H1 (cell line): ENCODE results near the gene KIR3DL3. TPM values are rescaled to one million over a fixed set of nuclear protein-coding genes. Genes with fewer than 3 reads are reported as not detected.
"Not testable (repeated sequence)": the region's sequence is repeated elsewhere in the genome, so short reads cannot be mapped to it uniquely, and the experiment has no call there.

Source experiments
- CTCF ChIA-PET: fragments of 300-600 bp; sonication (Branson Sonifier 250); formaldehyde crosslinking; loops from one replicate; lab custom pipeline; 2021; ENCODE audit not compliant: partially characterized antibody; lab: Charles Lee
- POLR2A ChIA-PET: fragments of 300-600 bp; sonication (Branson Sonifier 250); formaldehyde crosslinking; loops from one replicate; lab custom pipeline; 2021; ENCODE audit warnings: inconsistent platforms; ENCODE audit not compliant: partially characterized antibody; lab: Charles Lee
- DNase-seq, 2 experiments: peaks; one replicate each; pipeline versions ENCODE4 v3.0.0 to v3.0.0-alpha.2; 2010 to 2022; ENCODE audit warnings: low spot score in 2 of 2, low read depth in 1 of 2, mixed read lengths in 1 of 2
- FAIRE-seq: peaks from 2 replicates; lab custom pipeline; 2011; peaks lifted over from hg19 to GRCh38; lab: Jason Lieb, UNC
- H2AFZ ChIP-seq: 2 replicates; pipeline ENCODE4 v1.8.1; 2012; ENCODE audit warnings: low read length, inconsistent platforms
- H2AK5ac ChIP-seq: 2 replicates; pipeline ENCODE4 v1.6.1; 2013; ENCODE audit warnings: low read depth, low read length
- H2BK120ac ChIP-seq: replicated peaks from 2 replicates; pipeline ENCODE3; 2013; ENCODE audit warnings: low read depth, low read length, inconsistent platforms
- H2BK12ac ChIP-seq: 2 replicates; pipeline ENCODE4 v1.6.1; 2013; ENCODE audit warnings: low read depth, low read length
- H2BK15ac ChIP-seq: 2 replicates; pipeline ENCODE4 v1.6.1; 2013; ENCODE audit warnings: low read length
- H2BK20ac ChIP-seq: 2 replicates; pipeline ENCODE4 v1.6.1; 2013; ENCODE audit warnings: low read length
- H2BK5ac ChIP-seq: 2 replicates; pipeline ENCODE4 v1.6.1; 2013; ENCODE audit warnings: low read depth, low read length
- H3K14ac ChIP-seq: 2 replicates; pipeline ENCODE4 v1.6.1; 2013; ENCODE audit warnings: inconsistent platforms; ENCODE audit not compliant: insufficient read length
- H3K18ac ChIP-seq: 2 replicates; pipeline ENCODE4 v1.6.1; 2013; ENCODE audit warnings: low read length; ENCODE audit errors: extremely low read depth
- H3K23ac ChIP-seq: 2 replicates; pipeline ENCODE4 v1.6.1; 2013; ENCODE audit warnings: inconsistent platforms; ENCODE audit not compliant: insufficient read length
- H3K23me2 ChIP-seq: 2 replicates; pipeline ENCODE4 v1.6.1; 2013; ENCODE audit warnings: low read depth, low read length
- H3K27ac ChIP-seq: 2 replicates; pipeline ENCODE4 v1.6.1; 2011; ENCODE audit warnings: low read depth, low read length, inconsistent platforms
- H3K27me3 ChIP-seq, 4 experiments: replicated peaks in 1 of 4; 1 replicate in 1 of 4; 2 replicates in 3 of 4; pipeline versions ENCODE4 v1.6.1 to v1.8.1; 2011 to 2013; ENCODE audit warnings: low read length in 3 of 4, mild to moderate bottlenecking in 3 of 4, inconsistent platforms in 2 of 4, mixed read lengths in 2 of 4, moderate library complexity in 1 of 4; ENCODE audit not compliant: control insufficient read depth in 3 of 4, insufficient read depth in 3 of 4; ENCODE audit errors: extremely low read depth in 1 of 4
- H3K36me3 ChIP-seq, 4 experiments: 2 replicates each; pipeline versions ENCODE4 v1.6.1 to v1.8.1; 2011 to 2013; ENCODE audit warnings: mild to moderate bottlenecking in 4 of 4, low read length in 3 of 4, moderate library complexity in 2 of 4, control low read depth in 1 of 4, inconsistent platforms in 1 of 4; ENCODE audit not compliant: insufficient read depth in 4 of 4, control insufficient read depth in 2 of 4
- H3K4ac ChIP-seq: replicated peaks from 2 replicates; pipeline ENCODE3; 2013; ENCODE audit warnings: low read length, low read depth, mixed read lengths, inconsistent platforms; ENCODE audit not compliant: insufficient read length
- H3K4me1 ChIP-seq, 4 experiments: replicated peaks in 1 of 4; 1 replicate in 1 of 4; 2 replicates in 3 of 4; pipeline versions ENCODE4 v1.6.1 to v1.8.1; 2011 to 2013; ENCODE audit warnings: low read length in 3 of 4, inconsistent platforms in 2 of 4, mixed read lengths in 1 of 4; ENCODE audit not compliant: insufficient read depth in 4 of 4, control insufficient read depth in 3 of 4
- H3K4me2 ChIP-seq, 2 experiments: 2 replicates each; pipeline versions ENCODE4 v1.6.1 to v1.8.1; 2011 to 2013; ENCODE audit warnings: low read depth in 2 of 2, low read length in 2 of 2, control low read depth in 1 of 2, inconsistent platforms in 1 of 2, mild to moderate bottlenecking in 1 of 2; ENCODE audit not compliant: insufficient read depth in 1 of 2
- H3K4me3 ChIP-seq, 4 experiments: fragments of 200-600, 300-600 bp in 1 of 4; sonication (generic), shearing (Covaris generic), sonication (Bioruptor Twin) in 1 of 4; 2 replicates each; pipeline versions ENCODE4 v1.5.1 to v1.8.1; 2011 to 2016; ENCODE audit warnings: low read length in 4 of 4, low read depth in 3 of 4, control low read depth in 2 of 4, inconsistent platforms in 2 of 4, mild to moderate bottlenecking in 2 of 4, mixed read lengths in 1 of 4, moderate library complexity in 1 of 4; ENCODE audit not compliant: insufficient read depth in 2 of 4; ENCODE audit errors: extremely low read depth in 1 of 4
- H3K56ac ChIP-seq: replicated peaks from 2 replicates; pipeline ENCODE3; 2013; ENCODE audit warnings: low read depth, mild to moderate bottlenecking, mixed read lengths, low read length, inconsistent platforms; ENCODE audit not compliant: insufficient read length
- H3K79me1 ChIP-seq: 2 replicates; pipeline ENCODE4 v1.6.1; 2013; ENCODE audit warnings: low read depth, low read length, control low read depth
- H3K79me2 ChIP-seq, 2 experiments: 2 replicates each; pipeline versions ENCODE4 v1.6.1 to v1.8.1; 2012 to 2013; ENCODE audit warnings: low read length in 2 of 2, mild to moderate bottlenecking in 2 of 2, inconsistent platforms in 1 of 2; ENCODE audit not compliant: insufficient read depth in 2 of 2, control insufficient read depth in 1 of 2
- H3K9ac ChIP-seq, 4 experiments: replicated peaks in 1 of 4; 1 replicate in 1 of 4; 2 replicates in 3 of 4; pipeline versions ENCODE4 v1.6.1 to v1.8.1; 2011 to 2013; ENCODE audit warnings: low read depth in 3 of 4, low read length in 3 of 4, control low read depth in 2 of 4, mild to moderate bottlenecking in 2 of 4, moderate library complexity in 2 of 4, inconsistent platforms in 1 of 4; ENCODE audit errors: extremely low read depth in 1 of 4
- H3K9me3 ChIP-seq, 2 experiments: 2 replicates each; pipeline versions ENCODE4 v1.6.1 to v1.8.1; 2012 to 2013; ENCODE audit warnings: mild to moderate bottlenecking in 2 of 2, moderate library complexity in 2 of 2, control low read depth in 1 of 2, inconsistent platforms in 1 of 2, low read depth in 1 of 2, low read length in 1 of 2, mixed read lengths in 1 of 2; ENCODE audit not compliant: insufficient read depth in 2 of 2
- H4K20me1 ChIP-seq, 2 experiments: replicated peaks in 1 of 2; 2 replicates each; pipeline versions ENCODE3 to v1.8.1; 2011 to 2013; ENCODE audit warnings: inconsistent platforms in 2 of 2, low read length in 2 of 2, mild to moderate bottlenecking in 1 of 2; ENCODE audit not compliant: insufficient read depth in 2 of 2, control insufficient read depth in 1 of 2
- H4K5ac ChIP-seq: 2 replicates; pipeline ENCODE4 v1.6.1; 2013; ENCODE audit warnings: low read length, low read depth, mixed read lengths, inconsistent platforms; ENCODE audit not compliant: insufficient read length
- H4K8ac ChIP-seq: 2 replicates; pipeline ENCODE4 v1.8.0; 2013; ENCODE audit warnings: mild to moderate bottlenecking, moderate library complexity, low read length, inconsistent platforms; ENCODE audit not compliant: insufficient read depth; ENCODE audit errors: extremely low read depth
- H4K91ac ChIP-seq: replicated peaks from 2 replicates; pipeline ENCODE3; 2013; ENCODE audit warnings: low read length, mixed read lengths, inconsistent platforms; ENCODE audit not compliant: insufficient read length
- WGBS, 2 experiments: shearing (Covaris generic) in 1 of 2; methylation state at CpG; one replicate each; pipeline versions ENCODE4 v1.1.6 to v1.1.7; 2013 to 2015; ENCODE audit warnings: low lambda C conversion rate in 2 of 2, mixed read lengths in 2 of 2, inconsistent platforms in 1 of 2, low coverage in 1 of 2, missing lambda C conversion rate in 1 of 2; ENCODE audit not compliant: insufficient replicate concordance in 2 of 2, insufficient coverage in 1 of 2, insufficient read length in 1 of 2; ENCODE audit errors: extremely low coverage in 1 of 2, missing lambda C conversion rate in 1 of 2; 5-methylcytosine and 5-hydroxymethylcytosine counted together
- polyA plus RNA-seq, 7 experiments: library from polyadenylated mRNA; depleted of rRNA in 3 of 7; stranded (reverse) in 5 of 7; unstranded in 2 of 7; fragments of >200 nt in 5 of 7; fragments of 200-250 nt in 2 of 7; gene quantifications; 1 replicate in 5 of 7; 2 replicates in 1 of 7; 4 replicates in 1 of 7; pipeline versions ENCODE4 v1.2.1 to v1.2.3, GENCODE V29; 2011 to 2013; ENCODE audit warnings: missing spikeins in 2 of 7, mixed read lengths in 2 of 7
- total RNA-seq: library from RNA; stranded (reverse); fragmentation: NEBNext Ultra II Directional; extraction: Animal tissue kit (Norgen Biotek cat#: 25700); gene quantifications from 2 replicates; pipeline ENCODE4 v1.2.1, GENCODE V29; 2021

The KIR3DL3 gene
- total and polyA plus RNA-seq, 2 of the 8 experiments (the other 6 are each of a cell fraction or from before 2014, with no cell fraction given): not detected

DNA sequence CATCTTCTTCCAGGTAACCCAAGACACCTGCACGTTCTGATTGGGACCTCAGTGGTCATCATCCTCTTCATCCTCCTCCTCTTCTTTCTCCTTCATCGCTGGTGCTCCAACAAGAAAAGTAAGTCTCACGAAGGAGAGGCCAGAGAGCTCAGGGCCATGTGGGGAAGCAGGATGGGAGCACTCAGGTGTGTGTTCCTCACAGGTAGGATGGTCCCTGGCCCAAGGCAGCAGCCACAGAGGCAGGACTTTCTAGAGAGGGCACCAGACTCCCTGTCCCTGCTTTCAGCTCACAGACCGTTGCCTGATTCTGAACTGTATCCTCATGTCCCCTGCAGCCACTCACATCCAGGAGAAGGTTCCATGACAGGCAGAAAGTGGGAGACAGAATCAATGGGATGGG is 42.2 kb downstream of the KIR3DL3 start:
- H3K27ac ChIP-seq, H3K18ac ChIP-seq, FAIRE-seq, H3K23me2 ChIP-seq, H4K8ac ChIP-seq, H3K23ac ChIP-seq, H4K5ac ChIP-seq, H3K14ac ChIP-seq, H3K4me2 ChIP-seq, H3K79me2 ChIP-seq, DNase-seq, H2AFZ ChIP-seq, CTCF ChIA-PET, H2BK20ac ChIP-seq, H4K91ac ChIP-seq, H3K9ac ChIP-seq, H3K79me1 ChIP-seq, H2BK120ac ChIP-seq, H2BK15ac ChIP-seq, POLR2A ChIA-PET, H3K4me3 ChIP-seq, H3K4ac ChIP-seq, H2AK5ac ChIP-seq, H3K4me1 ChIP-seq, H2BK12ac ChIP-seq, H4K20me1 ChIP-seq, H3K36me3 ChIP-seq, H3K56ac ChIP-seq, H2BK5ac ChIP-seq, H3K27me3 ChIP-seq: not testable (repeated sequence)
- peaks cover 21 to 65% of the 10 kb centered on the region in 2 experiments for H3K9me3 ChIP-seq
- 58% methylated on average over 3 of the region's 4 CpGs; no CpG with 5 or more reads in 1 of the 2 experiments for WGBS, 2 experiments

DNA sequence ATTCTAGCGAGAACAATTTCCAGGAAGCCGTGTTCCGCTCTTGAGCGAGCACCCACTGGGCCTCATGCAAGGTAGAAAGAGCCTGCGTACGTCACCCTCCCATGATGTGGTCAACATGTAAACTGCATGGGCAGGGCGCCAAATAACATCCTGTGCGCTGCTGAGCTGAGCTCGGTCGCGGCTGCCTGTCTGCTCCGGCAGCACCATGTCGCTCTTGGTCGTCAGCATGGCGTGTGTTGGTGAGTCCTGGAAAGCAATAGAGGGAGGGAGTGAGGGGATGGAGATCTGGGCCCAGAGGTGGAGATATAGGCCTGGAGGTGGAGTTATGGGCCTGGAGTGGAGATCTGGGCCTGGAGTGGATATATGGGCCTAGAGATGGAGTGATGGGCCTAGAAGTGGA is 45.4 kb downstream of the KIR3DL3 start, which contains the start of gene KIR2DL1:
KIR2DL1 (plus strand) TSS at position 148 of the 400 bp plus-strand sequence; CDS start at position 206, 58 bp downstream.
- H3K9ac ChIP-seq, H2AFZ ChIP-seq, H3K4me3 ChIP-seq, H2BK5ac ChIP-seq, H2BK12ac ChIP-seq, H4K5ac ChIP-seq, POLR2A ChIA-PET, H2AK5ac ChIP-seq, H4K8ac ChIP-seq, H3K36me3 ChIP-seq, H3K79me2 ChIP-seq, H3K4me1 ChIP-seq, H4K20me1 ChIP-seq, H3K23me2 ChIP-seq, H3K23ac ChIP-seq, H2BK15ac ChIP-seq, H3K79me1 ChIP-seq, H2BK120ac ChIP-seq, H3K4me2 ChIP-seq, FAIRE-seq, H3K14ac ChIP-seq, H3K56ac ChIP-seq, H4K91ac ChIP-seq, H2BK20ac ChIP-seq, H3K27ac ChIP-seq, H3K27me3 ChIP-seq, DNase-seq, CTCF ChIA-PET, H3K4ac ChIP-seq, H3K18ac ChIP-seq: not testable (repeated sequence)
- WGBS, 2 experiments: 86% methylated on average over 15 of the region's 15 CpGs; no CpG with 5 or more reads in 1 of the 2 experiments
- peaks cover 36 to 68% of the 10 kb centered on the region in 2 experiments for H3K9me3 ChIP-seq
